ENCODE measurements around the gene EMC8. TPM values are rescaled to one million over a fixed set of nuclear protein-coding genes. Genes with fewer than 3 reads are reported as not detected.
A peak's percentile ranks its signal among the peaks of the same experiment; 100 is the strongest.

Gene EMC8
- total RNA-seq, 1 donor = 28.3 TPM

- DNase-seq (ENCODE audit: low read depth in 2 of 3, low spot score in 2 of 3) = no peak
These were observed 36.8 kb upstream of the EMC8 start for GRCh38 chr16:85835956-85836705.

- DNase-seq (ENCODE audit: low read depth in 2 of 3, low spot score in 2 of 3) = no peak
These were observed 35.9 kb upstream of the EMC8 start for GRCh38 chr16:85835227-85835751.

- no peak for DNase-seq (ENCODE audit: low read depth in 2 of 3, low spot score in 2 of 3)
These were observed 35.4 kb upstream of the EMC8 start for GRCh38 chr16:85834741-85835140.

- no peak for DNase-seq (ENCODE audit: low read depth in 2 of 3, low spot score in 2 of 3)
These were observed 34.0 kb upstream of the EMC8 start for GRCh38 chr16:85833219-85833920.

- DNase-seq (ENCODE audit: low read depth in 2 of 3, low spot score in 2 of 3) = no peak
These were observed 33.4 kb upstream of the EMC8 start for GRCh38 chr16:85832570-85833218.

GRCh38 chr16:85830821-85831220, 31.5 kb upstream of the EMC8 start:
- no peak for DNase-seq (ENCODE audit: low read depth in 2 of 3, low spot score in 2 of 3)

GRCh38 chr16:85829751-85830445, 30.6 kb upstream of the EMC8 start:
- peak in 2 of 3 donors; percentile 53 to 66 for DNase-seq (ENCODE audit: low read depth in 2 of 3, low spot score in 2 of 3)

- DNase-seq (ENCODE audit: low read depth in 2 of 3, low spot score in 2 of 3) = no peak
These were observed 29.9 kb upstream of the EMC8 start for GRCh38 chr16:85829171-85829719.

GRCh38 chr16:85828166-85828565, 28.8 kb upstream of the EMC8 start:
- DNase-seq (ENCODE audit: low read depth in 2 of 3, low spot score in 2 of 3) = no peak

GRCh38 chr16:85826686-85827247, 27.4 kb upstream of the EMC8 start:
- no peak for DNase-seq (ENCODE audit: low read depth in 2 of 3, low spot score in 2 of 3)

GRCh38 chr16:85825326-85825725, 26.0 kb upstream of the EMC8 start:
- no peak for DNase-seq (ENCODE audit: low read depth in 2 of 3, low spot score in 2 of 3)

GRCh38 chr16:85824161-85825135, 25.1 kb upstream of the EMC8 start:
- DNase-seq (ENCODE audit: low read depth in 2 of 3, low spot score in 2 of 3) = no peak

- no peak for DNase-seq (ENCODE audit: low read depth in 2 of 3, low spot score in 2 of 3)
These were observed 24.1 kb upstream of the EMC8 start for GRCh38 chr16:85823328-85823920.

- DNase-seq (ENCODE audit: low read depth in 2 of 3, low spot score in 2 of 3) = no peak
These were observed 22.8 kb upstream of the EMC8 start for GRCh38 chr16:85822145-85822544.

- DNase-seq (ENCODE audit: low read depth in 2 of 3, low spot score in 2 of 3) = peak; percentile 64 to 79 (median 72)
These were observed 22.2 kb upstream of the EMC8 start for GRCh38 chr16:85821390-85822135.

GRCh38 chr16:85820604-85821372, 21.4 kb upstream of the EMC8 start:
- DNase-seq (ENCODE audit: low read depth in 2 of 3, low spot score in 2 of 3) = no peak

GRCh38 chr16:85819771-85820170, 20.4 kb upstream of the EMC8 start:
- no peak for DNase-seq (ENCODE audit: low read depth in 2 of 3, low spot score in 2 of 3)
